ENCODE results near the gene TATDN2. TPM values are rescaled to one million over a fixed set of nuclear protein-coding genes. Genes with fewer than 3 reads are reported as not detected.

The TATDN2 gene
- polyA plus RNA-seq, 1 of the 3 experiments (the other 2 are of a cell fraction), result 14.7 TPM

DNA sequence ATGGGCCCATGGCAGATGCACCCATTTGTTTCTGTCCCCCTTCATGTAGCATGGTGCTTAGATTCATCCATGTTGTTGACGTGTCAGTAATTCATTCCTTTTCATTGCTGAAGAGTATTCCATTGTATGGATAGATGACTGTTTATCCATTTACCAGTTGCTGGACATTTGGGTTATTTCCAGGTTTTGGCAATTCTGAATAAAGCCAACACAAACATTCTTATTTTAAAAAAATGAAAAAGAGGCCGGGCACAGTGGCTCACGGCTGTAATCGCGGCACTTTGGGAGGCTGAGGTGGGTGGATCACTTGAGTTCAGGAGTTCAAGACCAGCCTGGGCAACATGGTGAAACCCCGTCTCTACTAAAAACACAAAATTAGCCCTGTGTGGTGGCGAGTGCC lies 18.7 kb upstream of the TATDN2 start:
- Histone ChIP-seq H3K27ac (ENCODE audit: low read depth in 2 of 2, low read length in 1 of 2) (no peak overlapping the region), H3K9me2 (no peaks in the 10 kb centered on the region), H3K27me3 (ENCODE audit: insufficient read depth) (no peaks in the 10 kb centered on the region), H3K4me1 (ENCODE audit: control insufficient read depth in 1 of 2, insufficient read depth in 2 of 2, low read depth in 1 of 2, low read length in 1 of 2) (0 out of 4 replicates have a peak, but pooled peaks cover 0 to 3% of the 10 kb centered on the region in 2 experiments), H3K36me3 (replicated peaks in 1 of 2; ENCODE audit: control insufficient read depth in 1 of 2, insufficient read depth in 2 of 2, low read length in 1 of 2) (peaks cover 0 to 18% of the 10 kb centered on the region in 2 experiments), H3K79me2 (ENCODE audit: insufficient read depth) (no peaks in the 10 kb centered on the region), H4K20me1 (ENCODE audit: insufficient read depth) (no peaks in the 10 kb centered on the region), H3F3A (replicated peaks; ENCODE audit: insufficient read depth) (peaks cover 3% of the 10 kb centered on the region), H3K4me3 (ENCODE audit: low read depth in 2 of 2, low read length in 1 of 2) (no peak overlapping the region), H2AFZ (ENCODE audit: low read depth) (no peak overlapping the region), H3K4me2 (no peak overlapping the region), H3K9me3 (no peaks in the 10 kb centered on the region), H3K9ac (no peak overlapping the region)
- ChIA-PET POLR2A (no interaction called here), CTCF (no interaction called here)
- WGBS (ENCODE audit: low lambda C conversion rate), result 89% methylated on average over 7 of the region's 7 CpGs
- DNase-seq, result no peak
- TF ChIP-seq TAF1 (IDR thresholded peaks at IDR 0.05; ENCODE audit: borderline replicate concordance, low read depth, low read length) (no peak), FOXJ3 (CRISPR knock-in tag; IDR thresholded peaks at IDR 0.05) (no peak), EP300 (IDR thresholded peaks at IDR 0.05; ENCODE audit: borderline replicate concordance in 1 of 2, low read depth in 1 of 2, low read length in 1 of 2) (no peak), RXRA (IDR thresholded peaks at IDR 0.05; ENCODE audit: borderline replicate concordance, low read depth) (no peak), MXI1 (IDR thresholded peaks at IDR 0.05; ENCODE audit: low read depth, low read length) (no peak), TCF12 (IDR thresholded peaks at IDR 0.05) (no peak), JUND (IDR thresholded peaks at IDR 0.05) (no peak), POLR2AphosphoS5 (IDR thresholded peaks at IDR 0.05; ENCODE audit: low read depth, low read length) (no peak), RAD21 (IDR thresholded peaks at IDR 0.05; ENCODE audit: low read length) (no peak), GABPA (IDR thresholded peaks at IDR 0.05; ENCODE audit: low read depth) (no peak), FOXM1 (IDR thresholded peaks at IDR 0.05; ENCODE audit: low read depth) (no peak), RCOR1 (IDR thresholded peaks at IDR 0.05; ENCODE audit: low read length) (no peak), GATA2 (CRISPR knock-in tag; IDR thresholded peaks at IDR 0.05) (no peak)
- TF ChIP-seq, protein P1, sequence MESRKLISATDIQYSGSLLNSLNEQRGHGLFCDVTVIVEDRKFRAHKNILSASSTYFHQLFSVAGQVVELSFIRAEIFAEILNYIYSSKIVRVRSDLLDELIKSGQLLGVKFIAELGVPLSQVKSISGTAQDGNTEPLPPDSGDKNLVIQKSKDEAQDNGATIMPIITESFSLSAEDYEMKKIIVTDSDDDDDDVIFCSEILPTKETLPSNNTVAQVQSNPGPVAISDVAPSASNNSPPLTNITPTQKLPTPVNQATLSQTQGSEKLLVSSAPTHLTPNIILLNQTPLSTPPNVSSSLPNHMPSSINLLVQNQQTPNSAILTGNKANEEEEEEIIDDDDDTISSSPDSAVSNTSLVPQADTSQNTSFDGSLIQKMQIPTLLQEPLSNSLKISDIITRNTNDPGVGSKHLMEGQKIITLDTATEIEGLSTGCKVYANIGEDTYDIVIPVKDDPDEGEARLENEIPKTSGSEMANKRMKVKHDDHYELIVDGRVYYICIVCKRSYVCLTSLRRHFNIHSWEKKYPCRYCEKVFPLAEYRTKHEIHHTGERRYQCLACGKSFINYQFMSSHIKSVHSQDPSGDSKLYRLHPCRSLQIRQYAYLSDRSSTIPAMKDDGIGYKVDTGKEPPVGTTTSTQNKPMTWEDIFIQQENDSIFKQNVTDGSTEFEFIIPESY (IDR thresholded peaks at IDR 0.05; ENCODE audit: borderline replicate concordance, low read depth), result no peak

- H3K4me1 ChIP-seq (ENCODE audit: control insufficient read depth in 1 of 2, insufficient read depth in 2 of 2, low read depth in 1 of 2, low read length in 1 of 2), result no peaks in the 10 kb centered on the region
- ChIA-PET POLR2A (no interaction called here), CTCF (no interaction called here)
- H3K36me3 ChIP-seq (replicated peaks in 1 of 2; ENCODE audit: control insufficient read depth in 1 of 2, insufficient read depth in 2 of 2, low read length in 1 of 2), result peaks cover 0 to 24% of the 10 kb centered on the region in 2 experiments
- H3F3A ChIP-seq (replicated peaks; ENCODE audit: insufficient read depth), result peaks cover 3% of the 10 kb centered on the region
- H3K27ac ChIP-seq (ENCODE audit: low read depth in 2 of 2, low read length in 1 of 2), result no peak overlapping the region
- no peak overlapping the region for H2AFZ ChIP-seq (ENCODE audit: low read depth)
- no peak overlapping the region for H3K4me3 ChIP-seq (ENCODE audit: low read depth in 2 of 2, low read length in 1 of 2)
- H3K9me3 ChIP-seq, result no peaks in the 10 kb centered on the region
- no peaks in the 10 kb centered on the region for H3K27me3 ChIP-seq (ENCODE audit: insufficient read depth)
- no peaks in the 10 kb centered on the region for H3K9me2 ChIP-seq
- H3K79me2 ChIP-seq (ENCODE audit: insufficient read depth), result no peaks in the 10 kb centered on the region
- DNase-seq, result no peak
- H3K4me2 ChIP-seq, result no peak overlapping the region
- no peak overlapping the region for H3K9ac ChIP-seq
- 88% methylated on average over 7 of the region's 7 CpGs for WGBS (ENCODE audit: low lambda C conversion rate)
- H4K20me1 ChIP-seq (ENCODE audit: insufficient read depth), result no peaks in the 10 kb centered on the region
- TF ChIP-seq, protein P2, sequence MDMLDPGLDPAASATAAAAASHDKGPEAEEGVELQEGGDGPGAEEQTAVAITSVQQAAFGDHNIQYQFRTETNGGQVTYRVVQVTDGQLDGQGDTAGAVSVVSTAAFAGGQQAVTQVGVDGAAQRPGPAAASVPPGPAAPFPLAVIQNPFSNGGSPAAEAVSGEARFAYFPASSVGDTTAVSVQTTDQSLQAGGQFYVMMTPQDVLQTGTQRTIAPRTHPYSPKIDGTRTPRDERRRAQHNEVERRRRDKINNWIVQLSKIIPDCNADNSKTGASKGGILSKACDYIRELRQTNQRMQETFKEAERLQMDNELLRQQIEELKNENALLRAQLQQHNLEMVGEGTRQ (IDR thresholded peaks at IDR 0.05; ENCODE audit: borderline replicate concordance, low read depth, low read length), result no peak
- TF ChIP-seq, protein P1 (IDR thresholded peaks at IDR 0.05; ENCODE audit: borderline replicate concordance, low read depth), result no peak
- TF ChIP-seq POLR2AphosphoS5 (IDR thresholded peaks at IDR 0.05; ENCODE audit: low read depth, low read length), result no peak
- no peak for TF ChIP-seq MEF2A (IDR thresholded peaks at IDR 0.05; ENCODE audit: borderline replicate concordance, low read depth)
- no peak for TF ChIP-seq TEAD4 (IDR thresholded peaks at IDR 0.05; ENCODE audit: borderline replicate concordance, insufficient read depth)
- TF ChIP-seq GATA2 (CRISPR knock-in tag; IDR thresholded peaks at IDR 0.05), result no peak
- TF ChIP-seq ELF1 (IDR thresholded peaks at IDR 0.05), result no peak
- TF ChIP-seq TAF1 (IDR thresholded peaks at IDR 0.05; ENCODE audit: borderline replicate concordance, low read depth, low read length), result no peak
- TF ChIP-seq, protein P3, sequence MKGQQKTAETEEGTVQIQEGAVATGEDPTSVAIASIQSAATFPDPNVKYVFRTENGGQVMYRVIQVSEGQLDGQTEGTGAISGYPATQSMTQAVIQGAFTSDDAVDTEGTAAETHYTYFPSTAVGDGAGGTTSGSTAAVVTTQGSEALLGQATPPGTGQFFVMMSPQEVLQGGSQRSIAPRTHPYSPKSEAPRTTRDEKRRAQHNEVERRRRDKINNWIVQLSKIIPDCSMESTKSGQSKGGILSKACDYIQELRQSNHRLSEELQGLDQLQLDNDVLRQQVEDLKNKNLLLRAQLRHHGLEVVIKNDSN (IDR thresholded peaks at IDR 0.05; ENCODE audit: borderline replicate concordance, low read depth), result no peak
- no peak for TF ChIP-seq RCOR1 (IDR thresholded peaks at IDR 0.05; ENCODE audit: low read length)
- no peak for TF ChIP-seq FOXJ3 (CRISPR knock-in tag; IDR thresholded peaks at IDR 0.05)
- TF ChIP-seq FOSL2 (IDR thresholded peaks at IDR 0.05; ENCODE audit: borderline replicate concordance, low read depth), result no peak
- TF ChIP-seq, protein P4, sequence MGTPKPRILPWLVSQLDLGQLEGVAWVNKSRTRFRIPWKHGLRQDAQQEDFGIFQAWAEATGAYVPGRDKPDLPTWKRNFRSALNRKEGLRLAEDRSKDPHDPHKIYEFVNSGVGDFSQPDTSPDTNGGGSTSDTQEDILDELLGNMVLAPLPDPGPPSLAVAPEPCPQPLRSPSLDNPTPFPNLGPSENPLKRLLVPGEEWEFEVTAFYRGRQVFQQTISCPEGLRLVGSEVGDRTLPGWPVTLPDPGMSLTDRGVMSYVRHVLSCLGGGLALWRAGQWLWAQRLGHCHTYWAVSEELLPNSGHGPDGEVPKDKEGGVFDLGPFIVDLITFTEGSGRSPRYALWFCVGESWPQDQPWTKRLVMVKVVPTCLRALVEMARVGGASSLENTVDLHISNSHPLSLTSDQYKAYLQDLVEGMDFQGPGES (IDR thresholded peaks at IDR 0.05; ENCODE audit: low read depth, low read length), result no peak
- no peak for TF ChIP-seq SIN3A (IDR thresholded peaks at IDR 0.05; ENCODE audit: borderline replicate concordance, low read depth, low read length)
- no peak for TF ChIP-seq RXRA (IDR thresholded peaks at IDR 0.05; ENCODE audit: borderline replicate concordance, low read depth)
- TF ChIP-seq TCF12 (IDR thresholded peaks at IDR 0.05), result no peak
Observed at GRCh38 chr3:10232137-10232536, 16.1 kb upstream of the TATDN2 start.

All from SK-N-SH (cell line).